Adrenal gland (tissue), 5 donors: ENCODE measurements around the gene ZSCAN10.

Experiments used
- CTCF ChIP-seq, 6 experiments: fragments of 450-650 bp in 4 of 6; fragments of 200-600 bp in 2 of 6; sonication (generic) in 1 of 6; IDR thresholded peaks; 1 replicate in 5 of 6; 2 replicates in 1 of 6; pipeline versions ENCODE4 v1.5.1 to v1.8.0; 2016 to 2021; ENCODE audit warnings: antibody characterized with exemption in 6 of 6, mild to moderate bottlenecking in 2 of 6, moderate library complexity in 1 of 6
- POLR2A ChIP-seq, 2 donors: fragments of 450-650 bp; IDR thresholded peaks; one replicate each; pipeline ENCODE4 v1.6.1; 2017; ENCODE audit warnings: antibody characterized with exemption in 2 of 2, mild to moderate bottlenecking in 2 of 2, moderate library complexity in 1 of 2
- donor health status: DM: no; HTN: no; CAD: no.

DNA sequence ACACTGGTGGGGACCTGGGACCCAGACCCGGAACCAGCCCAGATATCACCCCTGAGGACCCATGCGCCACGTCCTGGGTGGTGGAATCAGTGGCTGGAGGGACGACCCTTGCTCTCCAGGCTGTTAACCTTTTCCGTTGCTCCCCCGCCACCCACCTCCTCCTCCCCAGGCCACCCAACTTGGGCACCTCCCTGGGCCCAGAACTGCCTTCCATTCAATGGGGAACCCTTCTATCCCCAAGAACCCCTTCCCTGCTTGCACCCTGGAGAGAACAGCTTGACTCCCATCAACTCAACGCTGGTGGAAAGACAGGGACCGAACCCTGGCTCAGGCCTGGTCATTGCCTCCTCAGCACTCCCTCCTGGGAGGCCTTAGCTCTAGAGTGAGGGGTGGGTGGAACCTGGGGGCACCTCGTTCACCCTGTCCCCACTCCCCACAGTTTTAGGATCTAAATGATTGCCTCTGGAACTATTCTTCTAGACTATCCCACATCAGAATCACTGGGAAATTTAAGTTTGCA lies 39.3 kb downstream of the ZSCAN10 start:
- no peak for TF ChIP-seq CTCF (IDR thresholded peaks at IDR 0.05)
- TF ChIP-seq POLR2A (IDR thresholded peaks at IDR 0.05), result no peak
